Stimulated activated CD8-positive, alpha-beta memory T cell treated with anti-CD3 and anti-CD28 coated beads, Interleukin-15, amount 100 ng/mL, for 24 hours (primary cell): ENCODE data around the gene CEACAM1.
A peak's percentile ranks its signal among the peaks of the same experiment; 100 is the strongest.
"Not testable (repeated sequence)": the region's sequence is repeated elsewhere in the genome, so short reads cannot be mapped to it uniquely, and the experiment has no call there.

Source experiments
- DNase-seq: peaks from one replicate; pipeline ENCODE4 v3.0.0-alpha.2; 2020; ENCODE audit warnings: low read depth

Gene CEACAM1

GRCh38 chr19:42548552-42548951, 20.3 kb upstream of the CEACAM1 start:
- no peak for DNase-seq

- DNase-seq, result no peak
Measured at GRCh38 chr19:42547929-42548328, 19.6 kb upstream of the CEACAM1 start.

- DNase-seq, result no peak
Measured at GRCh38 chr19:42546831-42547500, 18.7 kb upstream of the CEACAM1 start.

- no peak for DNase-seq
Measured at GRCh38 chr19:42544146-42544545, 15.9 kb upstream of the CEACAM1 start.

- DNase-seq, result no peak
Measured at GRCh38 chr19:42542791-42543190, 14.5 kb upstream of the CEACAM1 start.

- no peak for DNase-seq
Measured at GRCh38 chr19:42540071-42540553, 11.8 kb upstream of the CEACAM1 start.

- DNase-seq, result no peak
Measured at GRCh38 chr19:42538841-42539709, 10.8 kb upstream of the CEACAM1 start.

GRCh38 chr19:42535276-42535675, 7.0 kb upstream of the CEACAM1 start:
- not testable (repeated sequence) for DNase-seq

- no peak for DNase-seq
Measured at GRCh38 chr19:42534391-42534790, 6.1 kb upstream of the CEACAM1 start.

GRCh38 chr19:42532891-42533290, 4.6 kb upstream of the CEACAM1 start:
- DNase-seq, result no peak

- no peak for DNase-seq
Measured at GRCh38 chr19:42531313-42531712, 3.0 kb upstream of the CEACAM1 start.

- peak; percentile 26 for DNase-seq
Measured at GRCh38 chr19:42529248-42529764, 1.0 kb upstream of the CEACAM1 start.

GRCh38 chr19:42524943-42525342, 3.3 kb downstream of the CEACAM1 start:
- no peak for DNase-seq

GRCh38 chr19:42524250-42524649, 4.0 kb downstream of the CEACAM1 start:
- DNase-seq, result no peak

GRCh38 chr19:42522262-42522661, 6.0 kb downstream of the CEACAM1 start:
- DNase-seq, result not testable (repeated sequence)

GRCh38 chr19:42521346-42522030, 6.8 kb downstream of the CEACAM1 start:
- no peak for DNase-seq

GRCh38 chr19:42519108-42519507, 9.2 kb downstream of the CEACAM1 start:
- DNase-seq, result no peak

- DNase-seq, result no peak
Measured at GRCh38 chr19:42516771-42517170, 11.5 kb downstream of the CEACAM1 start.

GRCh38 chr19:42515241-42515832, 12.9 kb downstream of the CEACAM1 start:
- no peak for DNase-seq

- DNase-seq, result no peak
Measured at GRCh38 chr19:42514449-42514848, 13.8 kb downstream of the CEACAM1 start.

- no peak for DNase-seq
Measured at GRCh38 chr19:42512743-42513304, 15.5 kb downstream of the CEACAM1 start.
